Measurements from ENCODE around the gene PTPRR. TPM values are rescaled to one million over a fixed set of nuclear protein-coding genes. Genes with fewer than 3 reads are reported as not detected.

PTPRR gene
- total RNA-seq, 1 donor, result not detected

DNA sequence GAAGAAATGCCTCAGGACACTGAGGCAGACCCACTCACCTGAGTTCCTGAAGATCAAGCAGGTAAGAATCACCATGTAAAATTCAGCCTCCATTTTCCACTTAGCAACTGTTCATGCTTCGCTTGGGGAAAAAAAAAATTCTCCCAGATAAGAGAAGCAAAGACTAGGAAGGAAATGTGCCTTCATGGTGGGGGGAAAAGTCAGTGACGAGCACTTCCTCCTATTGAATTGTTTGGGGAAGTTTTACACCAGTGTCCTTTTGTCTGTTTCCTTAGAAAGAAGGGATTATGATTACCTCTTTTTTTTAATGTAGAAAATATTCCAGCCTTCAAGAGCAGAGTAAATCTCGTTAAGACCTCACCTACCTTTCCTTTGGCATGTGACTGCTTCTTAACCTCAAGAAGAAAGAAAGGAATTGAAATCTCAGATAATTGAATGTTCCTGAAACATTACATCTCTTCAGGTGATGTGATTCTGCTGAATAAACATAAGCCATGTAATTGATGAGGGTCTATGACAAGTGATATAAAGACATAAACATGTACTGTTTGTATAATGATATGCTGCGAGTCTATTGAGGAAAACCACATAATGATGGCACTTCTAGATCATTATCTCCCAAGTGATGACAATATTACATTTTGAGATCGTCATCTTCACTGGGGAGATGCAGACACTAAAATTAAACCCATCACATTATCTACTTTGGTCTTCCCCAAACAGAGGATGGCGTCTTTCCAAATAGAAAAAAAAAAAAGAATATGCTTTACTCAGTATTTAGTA is 283.0 kb downstream of the PTPRR start, which contains the start of gene PTPRB:
Gene PTPRB (minus strand): TSS at position 127 of the 783 bp plus-strand sequence. CDS start 34 bp downstream, at position 93.
- Histone ChIP-seq H3K4me1 (ENCODE audit: insufficient read depth, low read length) (no peaks in the 10 kb centered on the region), H3K4me3 (ENCODE audit: low read length) (no peak within 1 kb of the TSS), H3K9me3 (ENCODE audit: low read depth, low read length) (no peaks in the 10 kb centered on the region), H3K27me3 (ENCODE audit: insufficient read depth, low read length) (no peaks in the 10 kb centered on the region)

- no peaks in the 10 kb centered on the region for H3K4me1 ChIP-seq (ENCODE audit: insufficient read depth, low read length)
- H3K9me3 ChIP-seq (ENCODE audit: low read depth, low read length), result no peaks in the 10 kb centered on the region
- H3K4me3 ChIP-seq (ENCODE audit: low read length), result no peak overlapping the region
- H3K27me3 ChIP-seq (ENCODE audit: insufficient read depth, low read length), result no peaks in the 10 kb centered on the region
Measured at GRCh38 chr12:70635755-70636154, 284.8 kb downstream of the PTPRR start.

- Histone ChIP-seq H3K9me3 (ENCODE audit: low read depth, low read length) (no peaks in the 10 kb centered on the region), H3K4me3 (ENCODE audit: low read length) (no peak overlapping the region), H3K4me1 (ENCODE audit: insufficient read depth, low read length) (no peaks in the 10 kb centered on the region), H3K27me3 (ENCODE audit: insufficient read depth, low read length) (no peaks in the 10 kb centered on the region)
Measured at GRCh38 chr12:70628701-70629480, 291.6 kb downstream of the PTPRR start.

- Histone ChIP-seq H3K4me1 (ENCODE audit: insufficient read depth, low read length) (no peaks in the 10 kb centered on the region), H3K4me3 (ENCODE audit: low read length) (no peak overlapping the region), H3K9me3 (ENCODE audit: low read depth, low read length) (no peaks in the 10 kb centered on the region), H3K27me3 (ENCODE audit: insufficient read depth, low read length) (no peaks in the 10 kb centered on the region)
Measured at GRCh38 chr12:70627677-70628076, 292.9 kb downstream of the PTPRR start.

GRCh38 chr12:70626180-70626579 is 294.4 kb downstream of the PTPRR start:
- Histone ChIP-seq H3K4me1 (ENCODE audit: insufficient read depth, low read length) (no peaks in the 10 kb centered on the region), H3K4me3 (ENCODE audit: low read length) (no peak overlapping the region), H3K9me3 (ENCODE audit: low read depth, low read length) (no peaks in the 10 kb centered on the region), H3K27me3 (ENCODE audit: insufficient read depth, low read length) (no peaks in the 10 kb centered on the region)

- Histone ChIP-seq H3K4me1 (ENCODE audit: insufficient read depth, low read length) (no peaks in the 10 kb centered on the region), H3K27me3 (ENCODE audit: insufficient read depth, low read length) (no peaks in the 10 kb centered on the region), H3K9me3 (ENCODE audit: low read depth, low read length) (no peaks in the 10 kb centered on the region), H3K4me3 (ENCODE audit: low read length) (no peak overlapping the region)
Measured at GRCh38 chr12:70619471-70620152, 300.9 kb downstream of the PTPRR start.

DNA sequence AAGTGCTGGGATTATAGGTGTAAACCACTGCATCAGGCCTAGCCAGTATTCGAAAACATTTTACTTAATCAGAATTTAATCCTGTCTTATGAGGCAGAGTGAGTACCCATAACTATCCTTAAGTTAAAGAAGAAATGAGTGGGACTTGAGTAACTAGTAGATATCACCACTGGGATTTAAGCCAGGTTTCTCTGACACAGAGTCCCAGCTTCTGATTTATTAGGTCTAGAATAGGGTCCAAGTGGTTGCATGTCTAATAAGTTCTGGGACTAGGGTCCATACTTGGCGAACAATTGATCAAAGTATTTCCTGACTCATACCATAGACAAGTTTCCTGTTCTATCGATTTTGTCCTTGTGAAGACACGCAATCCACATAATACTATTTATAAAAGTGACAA is 302.2 kb downstream of the PTPRR start:
- no peaks in the 10 kb centered on the region for H3K4me1 ChIP-seq (ENCODE audit: insufficient read depth, low read length)
- H3K9me3 ChIP-seq (ENCODE audit: low read depth, low read length), result no peaks in the 10 kb centered on the region
- peaks cover 2% of the 10 kb centered on the region for H3K27me3 ChIP-seq (ENCODE audit: insufficient read depth, low read length)
- H3K4me3 ChIP-seq (ENCODE audit: low read length), result no peak overlapping the region

- H3K27me3 ChIP-seq (ENCODE audit: insufficient read depth, low read length), result peaks cover 2% of the 10 kb centered on the region
- no peaks in the 10 kb centered on the region for H3K9me3 ChIP-seq (ENCODE audit: low read depth, low read length)
- no peak overlapping the region for H3K4me3 ChIP-seq (ENCODE audit: low read length)
- no peaks in the 10 kb centered on the region for H3K4me1 ChIP-seq (ENCODE audit: insufficient read depth, low read length)
Measured at GRCh38 chr12:70617450-70617849, 303.1 kb downstream of the PTPRR start.

GRCh38 chr12:70615174-70615866 is 305.2 kb downstream of the PTPRR start:
- H3K27me3 ChIP-seq (ENCODE audit: insufficient read depth, low read length), result peaks cover 11% of the 10 kb centered on the region
- H3K4me1 ChIP-seq (ENCODE audit: insufficient read depth, low read length), result no peaks in the 10 kb centered on the region
- H3K4me3 ChIP-seq (ENCODE audit: low read length), result no peak overlapping the region
- H3K9me3 ChIP-seq (ENCODE audit: low read depth, low read length), result no peaks in the 10 kb centered on the region

- Histone ChIP-seq H3K27me3 (ENCODE audit: insufficient read depth, low read length) (peaks cover 40% of the 10 kb centered on the region), H3K4me1 (ENCODE audit: insufficient read depth, low read length) (peaks cover 5% of the 10 kb centered on the region), H3K9me3 (ENCODE audit: low read depth, low read length) (no peaks in the 10 kb centered on the region), H3K4me3 (ENCODE audit: low read length) (peak overlapping the region; percentile 12)
Measured at GRCh38 chr12:70609739-70610491, 310.6 kb downstream of the PTPRR start.

DNA sequence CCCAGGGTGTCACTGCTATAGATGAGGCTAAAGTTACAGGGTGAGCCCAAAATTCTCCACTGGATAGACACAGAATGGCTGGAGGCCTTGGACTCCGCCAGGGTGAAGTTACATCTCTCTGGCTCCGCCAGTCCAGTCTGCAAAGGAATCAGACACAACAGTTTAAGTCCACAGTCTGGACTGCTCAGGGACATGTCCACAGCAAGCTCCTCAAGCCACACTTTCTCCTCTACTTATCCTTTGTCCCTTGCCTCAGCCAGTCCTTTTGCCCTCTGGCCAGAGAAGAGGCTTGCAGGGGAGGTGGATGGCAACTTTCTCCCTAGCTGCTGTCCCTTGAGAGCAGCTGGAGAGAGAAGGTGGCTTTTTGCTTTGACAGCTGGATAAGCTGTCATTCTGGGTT is 311.3 kb downstream of the PTPRR start:
- Histone ChIP-seq H3K27me3 (ENCODE audit: insufficient read depth, low read length) (peaks cover 44% of the 10 kb centered on the region), H3K4me3 (ENCODE audit: low read length) (no peak overlapping the region), H3K4me1 (ENCODE audit: insufficient read depth, low read length) (peaks cover 5% of the 10 kb centered on the region), H3K9me3 (ENCODE audit: low read depth, low read length) (no peaks in the 10 kb centered on the region)

GRCh38 chr12:70608184-70608583 is 312.4 kb downstream of the PTPRR start:
- H3K9me3 ChIP-seq (ENCODE audit: low read depth, low read length), result no peaks in the 10 kb centered on the region
- H3K4me1 ChIP-seq (ENCODE audit: insufficient read depth, low read length), result peaks cover 5% of the 10 kb centered on the region
- H3K27me3 ChIP-seq (ENCODE audit: insufficient read depth, low read length), result peaks cover 44% of the 10 kb centered on the region
- H3K4me3 ChIP-seq (ENCODE audit: low read length), result no peak overlapping the region

GRCh38 chr12:70607107-70607506 is 313.4 kb downstream of the PTPRR start:
- H3K4me3 ChIP-seq (ENCODE audit: low read length), result no peak overlapping the region
- H3K4me1 ChIP-seq (ENCODE audit: insufficient read depth, low read length), result peaks cover 5% of the 10 kb centered on the region
- H3K27me3 ChIP-seq (ENCODE audit: insufficient read depth, low read length), result peaks cover 44% of the 10 kb centered on the region
- no peaks in the 10 kb centered on the region for H3K9me3 ChIP-seq (ENCODE audit: low read depth, low read length)

DNA sequence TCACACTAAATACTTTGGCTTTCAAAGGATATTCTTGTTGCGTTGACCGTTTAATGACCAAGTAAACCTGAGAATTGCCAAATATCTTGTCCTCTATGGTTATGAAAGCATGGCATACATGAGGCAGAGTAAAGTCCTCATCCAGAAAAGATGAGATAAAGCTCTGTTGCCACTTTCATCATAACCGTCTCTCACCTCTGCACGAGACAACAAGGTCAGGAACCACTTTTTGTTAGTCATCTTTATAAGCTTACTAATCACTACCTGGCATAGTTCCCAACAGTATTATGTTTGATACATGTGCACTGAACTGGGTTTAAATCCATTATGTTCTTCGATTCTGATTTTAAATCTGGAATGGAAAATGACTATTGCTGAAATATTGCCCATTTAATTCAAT is 314.6 kb downstream of the PTPRR start:
- Histone ChIP-seq H3K4me3 (ENCODE audit: low read length) (no peak overlapping the region), H3K9me3 (ENCODE audit: low read depth, low read length) (no peaks in the 10 kb centered on the region), H3K4me1 (ENCODE audit: insufficient read depth, low read length) (peaks cover 5% of the 10 kb centered on the region), H3K27me3 (ENCODE audit: insufficient read depth, low read length) (peaks cover 42% of the 10 kb centered on the region)

Measured in mononuclear cell (primary cell).